Measurements from ENCODE around the gene GREM1.

The GREM1 gene

GRCh38 chr15:32733281-32733680 is 15.5 kb downstream of the GREM1 start:
- no peak for DNase-seq

DNA sequence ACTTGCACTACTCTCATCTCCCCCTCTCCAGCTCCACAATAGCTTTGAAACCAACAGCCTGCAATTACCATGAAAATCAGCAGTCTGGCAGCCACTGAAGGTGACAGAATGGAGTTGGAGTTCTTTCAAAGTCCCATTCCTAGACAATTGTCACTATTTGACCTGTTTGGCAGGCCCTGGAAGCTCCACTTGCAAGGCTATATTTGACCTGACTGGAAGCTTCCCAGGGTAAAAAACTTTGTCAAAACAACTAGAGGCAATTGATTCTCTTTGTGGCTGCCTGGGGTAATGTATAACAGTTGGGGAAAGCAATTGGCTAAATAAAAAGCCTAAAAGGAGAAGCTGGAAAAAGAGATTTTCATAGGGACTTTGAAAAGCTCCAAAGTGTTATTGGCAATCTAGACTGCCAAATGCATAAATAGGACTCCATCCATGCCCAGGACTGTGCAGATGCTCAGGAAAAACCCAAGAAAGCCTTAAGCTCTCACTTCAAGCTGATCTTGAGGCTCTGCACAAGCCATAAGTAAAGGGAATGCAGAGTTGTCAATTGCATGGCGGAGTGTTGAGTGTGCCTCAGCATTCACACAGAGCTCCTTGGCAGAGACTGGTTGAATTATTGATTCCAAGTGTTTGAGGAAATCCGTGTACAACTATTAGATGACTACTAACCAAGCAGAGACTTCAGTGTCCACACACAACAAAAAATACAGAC is 18.3 kb downstream of the GREM1 start:
- DNase-seq: no peak

DNA sequence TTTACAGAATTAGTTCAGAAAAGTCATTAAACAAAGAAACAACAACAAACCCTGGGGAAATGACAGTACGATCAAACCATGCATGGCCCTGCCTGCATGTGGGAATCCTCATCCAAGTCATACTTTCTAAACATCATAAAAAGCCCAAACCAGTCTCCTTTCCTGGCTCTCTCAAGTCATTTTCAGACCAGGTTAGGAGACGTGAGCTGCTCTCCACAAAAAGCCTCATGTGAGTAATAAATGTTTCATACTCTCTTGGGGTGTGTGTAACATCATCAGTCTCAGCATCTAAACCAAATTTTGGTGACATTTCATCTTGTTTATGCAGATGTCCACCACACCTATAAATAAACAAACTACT is 18.9 kb downstream of the GREM1 start:
- DNase-seq: no peak

DNA sequence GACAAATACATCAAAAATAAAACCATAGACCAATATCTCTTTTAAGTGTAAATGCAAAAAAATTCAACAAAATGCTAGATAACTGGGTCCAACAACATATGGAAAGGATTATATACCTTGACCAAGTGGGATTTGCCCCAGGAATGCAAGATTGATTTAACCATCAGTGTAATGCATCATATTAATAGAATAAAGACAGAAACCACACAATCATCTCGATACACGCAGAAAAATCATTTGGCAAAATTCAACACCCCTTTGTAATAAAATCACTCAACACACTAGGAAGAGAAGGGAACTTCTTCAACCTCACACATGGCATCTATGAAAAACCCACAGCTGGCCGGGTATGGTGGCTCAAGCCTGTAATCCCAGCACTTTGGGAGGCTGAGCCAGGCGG is 19.5 kb downstream of the GREM1 start:
- DNase-seq: no peak

DNA sequence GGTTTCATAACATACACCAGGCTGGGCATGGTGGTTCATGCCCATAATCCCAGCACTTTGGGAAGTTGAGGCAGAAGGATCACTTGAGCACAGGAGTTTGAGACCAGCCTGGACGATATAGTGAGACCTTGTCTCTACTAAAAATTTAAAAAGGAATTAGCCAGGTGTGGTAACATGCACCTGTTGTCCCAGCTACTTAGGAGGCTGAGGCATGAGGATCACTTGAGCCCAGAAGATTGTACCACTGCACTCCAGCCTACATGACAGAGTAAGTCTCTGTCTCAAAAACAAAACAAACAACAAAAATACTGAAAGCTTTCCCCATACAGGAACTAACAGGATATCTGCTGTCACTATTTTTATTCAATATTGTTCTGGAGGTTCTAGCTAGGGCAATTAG is 20.9 kb downstream of the GREM1 start:
- DNase-seq: no peak

DNA sequence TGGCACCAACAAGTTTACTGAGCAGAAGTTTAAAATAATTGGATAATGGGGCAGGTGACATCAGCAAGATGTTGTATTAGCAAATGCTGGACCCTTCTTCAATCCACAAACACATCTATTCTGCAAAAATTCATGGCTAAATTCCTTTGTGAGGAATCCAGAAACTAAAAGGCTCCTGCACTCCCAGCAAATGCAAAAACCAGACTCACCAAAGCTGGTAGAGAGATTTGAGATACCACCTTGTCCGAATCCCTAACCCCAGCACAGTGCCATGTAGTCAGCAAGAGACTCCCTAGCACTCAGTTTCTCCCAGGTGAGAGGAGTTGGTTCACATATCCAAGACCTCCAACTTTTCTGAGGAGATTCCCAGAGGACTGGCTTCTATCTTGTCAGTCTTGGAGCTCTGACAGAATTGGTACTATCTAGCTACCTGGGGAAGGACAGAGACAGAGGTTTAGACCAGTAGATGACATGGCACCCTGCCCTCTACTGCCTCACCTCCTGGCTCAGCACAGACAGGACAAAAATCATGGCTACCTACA is 21.8 kb downstream of the GREM1 start:
- no peak for DNase-seq

DNA sequence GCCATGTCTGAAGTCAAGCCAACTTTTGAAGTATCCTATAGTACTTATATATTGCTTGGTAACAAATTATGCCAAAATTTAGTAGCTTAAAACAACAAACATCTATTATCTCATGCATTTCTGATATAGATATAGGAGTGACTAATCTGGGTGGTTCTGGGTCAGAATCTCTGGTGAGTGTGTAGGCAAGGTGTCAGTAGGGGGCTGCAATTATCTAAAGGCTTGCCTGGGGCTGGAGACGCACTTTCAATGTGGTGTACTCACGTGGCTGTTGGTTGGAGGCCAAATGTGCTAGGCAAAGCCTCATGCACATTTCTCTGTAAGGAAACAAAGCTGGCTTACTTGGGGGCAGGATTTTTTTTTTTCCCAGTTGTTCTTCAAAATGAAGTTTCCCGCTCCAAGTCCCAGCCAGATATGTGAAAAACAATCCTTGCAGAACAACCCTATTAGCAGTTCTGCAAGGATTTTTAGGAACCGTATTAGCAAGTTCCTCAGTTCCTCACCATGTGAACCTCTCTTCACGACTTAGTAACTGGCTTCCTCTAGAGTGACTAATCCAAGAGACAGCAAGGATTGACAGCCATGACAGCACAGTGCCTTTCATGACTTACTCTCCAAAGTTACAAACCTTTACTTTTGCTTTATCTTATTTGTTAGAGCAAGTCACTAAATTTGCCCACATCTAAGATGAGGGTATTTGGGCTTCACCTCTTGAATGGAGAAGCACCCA is 25.8 kb downstream of the GREM1 start:
- DNase-seq: no peak

DNA sequence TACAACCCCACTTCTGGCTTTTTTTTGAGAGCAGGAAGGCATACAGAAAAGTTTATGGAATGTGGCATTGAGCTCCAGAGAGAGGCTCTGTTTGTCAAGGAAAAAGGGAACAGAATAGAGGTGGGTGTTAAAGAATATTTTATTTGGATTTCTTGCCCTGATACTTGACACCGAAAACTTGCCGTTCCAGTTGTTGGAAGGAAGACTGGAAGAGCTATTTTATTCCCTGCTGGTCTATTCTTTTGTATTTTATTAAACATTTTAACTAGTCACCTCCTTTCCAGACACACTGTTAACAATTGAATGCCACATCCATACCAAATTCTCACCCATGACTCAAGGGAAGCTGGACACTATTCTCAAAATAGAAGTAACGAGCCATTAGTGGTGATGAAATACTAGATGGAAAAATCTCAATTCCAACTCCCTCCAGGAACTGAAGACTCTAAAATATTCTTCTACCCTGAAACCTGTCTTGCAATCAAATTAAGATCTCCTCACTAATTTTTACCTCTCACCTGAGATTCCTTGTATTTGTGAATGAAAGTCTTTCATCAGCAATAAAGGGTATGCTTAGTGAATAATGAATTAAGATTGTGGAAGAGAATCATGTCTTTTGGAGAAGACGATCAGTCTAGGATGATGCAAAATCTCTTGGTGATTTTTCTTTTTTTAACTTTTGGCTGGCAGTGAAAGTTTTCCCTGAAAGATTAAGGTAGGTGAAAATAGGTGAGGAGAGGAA is 28.5 kb downstream of the GREM1 start:
- no peak for DNase-seq

DNA sequence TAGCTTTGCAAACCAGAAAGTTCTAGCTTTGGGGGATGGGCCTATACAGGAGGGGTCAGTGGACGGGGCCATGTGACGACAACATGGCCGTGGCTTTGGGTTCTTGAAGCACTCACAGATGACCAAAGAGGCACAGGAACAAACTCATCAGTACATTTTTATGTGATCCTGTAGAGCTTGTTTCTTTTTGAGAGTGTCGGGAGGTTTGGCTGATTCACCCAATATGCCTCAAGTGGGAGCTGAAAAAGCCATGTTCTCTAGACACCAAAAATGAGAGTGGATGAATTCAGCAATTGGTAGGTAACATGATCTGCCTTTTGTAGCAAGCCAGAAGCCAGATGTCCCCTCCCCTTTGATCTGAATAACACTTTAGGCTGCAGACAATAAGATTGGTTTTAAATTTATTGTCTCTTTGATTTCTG is 30.1 kb downstream of the GREM1 start:
- no peak for DNase-seq

DNA sequence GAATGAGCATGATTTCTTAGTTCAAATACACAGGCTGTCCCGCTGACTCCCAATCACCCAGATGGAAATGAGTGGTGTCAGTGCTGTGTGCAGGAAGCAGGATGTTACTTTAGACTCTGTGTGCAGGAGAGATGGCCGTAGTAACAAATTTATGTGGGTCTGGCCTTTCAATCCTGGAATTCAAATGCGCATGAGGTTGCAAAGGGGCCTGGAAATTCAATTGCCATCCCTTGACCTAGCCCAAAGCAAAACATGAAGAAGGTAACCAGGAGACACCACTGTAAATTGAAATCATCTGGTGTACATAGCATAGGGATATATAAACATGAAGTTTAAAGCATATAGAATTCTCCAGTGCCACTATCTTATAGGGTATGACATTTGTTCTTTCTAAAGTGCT is 33.2 kb downstream of the GREM1 start:
- no peak for DNase-seq

DNA sequence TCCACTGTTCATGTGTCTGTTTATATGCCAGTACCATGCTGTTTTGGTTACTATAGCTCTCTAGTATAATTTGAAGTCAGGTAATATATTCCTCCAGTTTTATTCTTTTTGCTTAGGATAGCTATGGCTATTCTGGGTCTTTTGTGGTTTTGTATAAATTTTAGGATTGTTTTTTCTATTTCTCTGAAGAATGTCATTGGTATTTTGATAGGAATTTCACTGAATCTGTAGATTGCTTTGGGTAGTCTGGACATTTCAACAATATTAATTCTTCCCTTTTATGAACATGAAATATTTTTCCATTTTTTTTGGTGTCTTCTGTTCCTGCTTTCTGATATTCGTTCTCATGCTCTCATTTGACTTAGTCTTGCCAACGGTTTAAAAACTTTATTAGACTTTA is 39.6 kb downstream of the GREM1 start:
- DNase-seq: no peak

- no peak for DNase-seq
Measured at GRCh38 chr15:32763295-32763694, 45.5 kb downstream of the GREM1 start.

GRCh38 chr15:32765236-32765635 is 47.4 kb downstream of the GREM1 start:
- DNase-seq: no peak

GRCh38 chr15:32766101-32766500 is 48.3 kb downstream of the GREM1 start:
- no peak for DNase-seq

- no peak for DNase-seq
Measured at GRCh38 chr15:32767236-32767635, 49.4 kb downstream of the GREM1 start.

DNA sequence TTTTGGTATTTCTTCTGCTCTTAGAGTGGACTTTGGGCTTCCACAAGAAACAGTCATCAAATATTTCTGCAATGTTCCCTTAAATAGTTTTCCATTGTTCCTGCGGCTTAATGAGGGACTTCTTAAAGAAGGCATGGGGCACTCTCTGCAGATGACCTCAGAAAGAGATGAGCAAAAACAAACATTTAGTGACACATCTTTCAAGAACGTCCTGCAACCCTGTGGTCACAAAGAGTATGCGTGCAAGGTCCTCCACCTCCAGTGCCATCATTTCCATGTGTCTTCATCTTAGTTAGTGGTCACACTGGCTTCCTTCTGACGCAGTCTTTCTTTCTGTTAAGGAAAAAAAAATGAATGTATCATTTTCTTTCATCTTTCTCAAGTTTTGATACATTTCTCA is 56.2 kb downstream of the GREM1 start:
- DNase-seq: no peak

DNA sequence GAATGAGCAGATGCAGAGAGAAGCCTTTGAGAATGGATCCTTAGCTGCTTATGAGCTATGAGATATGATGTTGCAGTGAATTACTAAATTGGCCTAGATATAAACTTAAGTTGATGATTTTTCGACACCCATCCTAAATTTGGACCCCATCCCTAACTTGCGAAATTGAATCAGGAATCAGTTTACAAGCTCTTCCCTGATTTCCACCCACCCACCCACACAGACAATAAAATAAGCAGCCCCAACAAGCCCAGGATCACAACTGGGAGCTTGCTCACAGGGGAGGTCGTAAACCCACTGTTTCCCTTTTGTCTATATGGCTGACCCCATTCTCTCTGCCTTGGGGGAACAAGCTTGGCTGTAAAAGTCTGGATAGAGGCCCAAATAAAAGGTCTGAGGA is 57.3 kb downstream of the GREM1 start:
- no peak for DNase-seq

DNA sequence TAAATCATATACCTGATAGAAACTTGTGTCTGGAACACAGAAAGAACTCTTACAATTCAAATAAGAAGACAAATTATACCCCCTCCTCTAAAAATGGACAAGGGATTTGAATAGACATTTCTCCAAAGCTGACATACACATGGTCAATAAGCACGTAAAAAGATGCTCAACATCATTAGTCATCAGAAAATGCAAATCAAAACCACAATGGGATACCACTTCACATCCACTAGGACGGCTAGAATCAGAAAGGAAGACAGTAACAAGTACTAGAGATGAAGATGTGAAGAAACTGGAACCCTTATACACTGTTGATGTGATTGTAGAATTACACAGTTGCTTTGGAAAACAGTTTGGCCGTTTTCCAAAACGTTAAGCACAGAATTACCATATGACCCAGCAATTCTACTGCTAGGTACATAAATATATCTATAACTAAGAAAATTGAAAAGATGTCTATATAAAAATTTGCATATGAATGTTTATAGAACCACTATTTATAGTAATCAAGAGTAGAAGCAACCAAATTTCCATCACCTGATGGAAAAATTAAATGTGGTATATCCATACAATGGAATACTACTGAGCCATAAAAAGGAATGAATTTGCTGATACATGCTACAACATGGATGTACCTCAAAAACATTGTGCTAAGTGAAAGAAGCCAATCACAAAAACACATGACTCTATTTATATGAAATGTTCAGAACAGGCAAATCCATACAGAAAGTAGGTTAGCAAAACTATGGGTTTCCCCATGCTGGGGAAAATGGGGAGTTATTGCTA is 60.8 kb downstream of the GREM1 start:
- no peak for DNase-seq

- no peak for DNase-seq
Measured at GRCh38 chr15:32781781-32782180, 64.0 kb downstream of the GREM1 start.

GRCh38 chr15:32784581-32784980 is 66.8 kb downstream of the GREM1 start:
- DNase-seq: no peak

- no peak for DNase-seq
Measured at GRCh38 chr15:32786906-32787305, 69.1 kb downstream of the GREM1 start.

GRCh38 chr15:32787949-32788348 is 70.1 kb downstream of the GREM1 start:
- DNase-seq: no peak
